Liver (tissue), 9 donors: Measurements from ENCODE around the gene REEP1. TPM values are rescaled to one million over a fixed set of nuclear protein-coding genes. Genes with fewer than 3 reads are reported as not detected.

Experiments used
- DNase-seq: peaks from one replicate; pipeline ENCODE4 v3.0.0-alpha.2; 2017; ENCODE audit warnings: low spot score
- H3K27ac ChIP-seq, 2 donors: one replicate each; pipeline ENCODE4 v1.7.0; 2013; ENCODE audit warnings: inconsistent platforms in 2 of 2, low read length in 2 of 2, control low read depth in 1 of 2, low read depth in 1 of 2, mild to moderate bottlenecking in 1 of 2
- H3K27me3 ChIP-seq, 4 donors: one replicate each; pipeline versions ENCODE4 v1.6.1 to v1.7.0; 2013; ENCODE audit warnings: low read length in 3 of 4, inconsistent platforms in 1 of 4, mild to moderate bottlenecking in 1 of 4, moderate library complexity in 1 of 4; ENCODE audit not compliant: control insufficient read depth in 4 of 4, insufficient read depth in 4 of 4
- H3K36me3 ChIP-seq, 4 donors: one replicate each; pipeline versions ENCODE4 v1.6.1 to v1.7.0; 2013; ENCODE audit warnings: low read length in 3 of 4, mild to moderate bottlenecking in 3 of 4, low read depth in 1 of 4, moderate library complexity in 1 of 4; ENCODE audit not compliant: control insufficient read depth in 4 of 4, insufficient read depth in 3 of 4
- H3K4me1 ChIP-seq, 4 donors: one replicate each; pipeline versions ENCODE4 v1.6.1 to v1.7.0; 2013; ENCODE audit warnings: low read length in 3 of 4, mild to moderate bottlenecking in 3 of 4, moderate library complexity in 1 of 4; ENCODE audit not compliant: control insufficient read depth in 4 of 4, insufficient read depth in 4 of 4
- H3K4me3 ChIP-seq, 3 donors: one replicate each; pipeline versions ENCODE4 v1.6.1 to v1.7.0; 2013; ENCODE audit warnings: low read length in 3 of 3, control low read depth in 1 of 3, low read depth in 1 of 3, mild to moderate bottlenecking in 1 of 3
- H3K9ac ChIP-seq, 2 donors: one replicate each; pipeline ENCODE4 v1.7.0; 2013; ENCODE audit warnings: low read length in 2 of 2, mild to moderate bottlenecking in 2 of 2, moderate library complexity in 2 of 2, control low read depth in 1 of 2, low read depth in 1 of 2
- H3K9me3 ChIP-seq, 4 donors: one replicate each; pipeline versions ENCODE4 v1.6.1 to v1.7.0; 2013; ENCODE audit warnings: low read length in 3 of 4; ENCODE audit not compliant: control insufficient read depth in 4 of 4
- ATF3 ChIP-seq: IDR thresholded peaks from 2 replicates; pipeline ENCODE4 v1.6.1; 2016; ENCODE audit warnings: antibody characterized with exemption
- EGR1 ChIP-seq, 2 donors: IDR thresholded peaks; 2 replicates each; pipeline ENCODE4 v1.6.1; 2016 to 2018; ENCODE audit warnings: antibody characterized with exemption in 2 of 2, low read depth in 2 of 2
- FOXA1 ChIP-seq: IDR thresholded peaks from 2 replicates; pipeline ENCODE4 v1.6.1; 2016; ENCODE audit warnings: antibody characterized with exemption
- FOXA2 ChIP-seq: IDR thresholded peaks from 2 replicates; pipeline ENCODE4 v1.6.1; 2016; ENCODE audit warnings: antibody characterized with exemption
- GABPA ChIP-seq, 2 donors: IDR thresholded peaks in 1 of 2; conservative IDR thresholded peaks in 1 of 2; 2 replicates each; pipeline ENCODE4 v1.6.1; 2016; ENCODE audit warnings: antibody characterized with exemption in 2 of 2, mild to moderate bottlenecking in 1 of 2, moderate library complexity in 1 of 2
- HNF4A ChIP-seq, 2 donors: conservative IDR thresholded peaks; 2 replicates each; pipeline ENCODE4 v1.6.1; 2016; ENCODE audit warnings: antibody characterized with exemption in 2 of 2, mild to moderate bottlenecking in 2 of 2
- HNF4G ChIP-seq: IDR thresholded peaks from 2 replicates; pipeline ENCODE4 v1.6.1; 2016; ENCODE audit warnings: antibody characterized with exemption
- JUND ChIP-seq, 2 donors: IDR thresholded peaks; 2 replicates each; pipeline ENCODE4 v1.6.1; 2016; ENCODE audit warnings: antibody characterized with exemption in 2 of 2
- MAX ChIP-seq: IDR thresholded peaks from 2 replicates; pipeline ENCODE4 v1.6.1; 2016; ENCODE audit warnings: antibody characterized with exemption
- RAD21 ChIP-seq, 2 donors: IDR thresholded peaks; 2 replicates each; pipeline ENCODE4 v1.6.1; 2016; ENCODE audit warnings: antibody characterized with exemption in 2 of 2, mild to moderate bottlenecking in 2 of 2
- REST ChIP-seq: IDR thresholded peaks from 2 replicates; pipeline ENCODE4 v1.6.1; 2016; ENCODE audit warnings: antibody characterized with exemption, mild to moderate bottlenecking
- RXRA ChIP-seq, 2 donors: IDR thresholded peaks; 2 replicates each; pipeline ENCODE4 v1.6.1; 2017 to 2018; ENCODE audit warnings: antibody characterized with exemption in 2 of 2, mild to moderate bottlenecking in 1 of 2
- TAF1 ChIP-seq: conservative IDR thresholded peaks from 2 replicates; pipeline ENCODE4 v1.6.1; 2016; ENCODE audit warnings: antibody characterized with exemption, mild to moderate bottlenecking
- YY1 ChIP-seq: IDR thresholded peaks from 2 replicates; pipeline ENCODE4 v1.6.1; 2016; ENCODE audit warnings: antibody characterized with exemption, mild to moderate bottlenecking
- ZBTB33 ChIP-seq: IDR thresholded peaks from 2 replicates; pipeline ENCODE4 v1.6.1; 2016; ENCODE audit warnings: antibody characterized with exemption
- WGBS: extraction: QIAGEN DNeasy Blood & Tissue Kit; methylation state at CpG from one replicate; pipeline ENCODE4 v1.1.7; 2013; 5-methylcytosine and 5-hydroxymethylcytosine counted together
- polyA plus RNA-seq, 2 donors: library from polyadenylated mRNA; stranded (reverse) in 1 of 2; unstranded in 1 of 2; fragments of 200-250 nt in 1 of 2; fragments of >200 nt in 1 of 2; fragmentation: Nextera tagmentation in 1 of 2; extraction: Ambion mirVana in 1 of 2; gene quantifications; one replicate each; pipeline versions ENCODE4 v1.2.1 to v1.2.3, GENCODE V29; 2013 to 2015
- total RNA-seq, 2 donors: library from RNA; depleted of rRNA; stranded (reverse); fragments of >200 nt; gene quantifications; one replicate each; pipeline ENCODE4 v1.2.3, GENCODE V29; 2014
- donor health status: healthy.
- donor health status: healthy.
- donor health status: healthy.
- donor health status: healthy.
- donor health status: healthy.

REEP1 gene
- total and polyA plus RNA-seq, 4 donors: 0.46 to 1.7 (median 0.89) TPM

GRCh38 chr2:86235196-86235980, 102.0 kb downstream of the REEP1 start:
- no peak for DNase-seq
- no peak for TF ChIP-seq RXRA (IDR thresholded peaks at IDR 0.05)
- no peak for TF ChIP-seq TAF1
- no peak for TF ChIP-seq HNF4A (conservative IDR thresholded peaks at IDR 0.05)
- no peak for TF ChIP-seq GABPA (IDR thresholded peaks at IDR 0.05 in 1 of 2, conservative IDR thresholded peaks at IDR 0.05 in 1 of 2)
- no peak for TF ChIP-seq MAX
- TF ChIP-seq HNF4G: no peak
- no peak for TF ChIP-seq FOXA1
- TF ChIP-seq ZBTB33: no peak
- TF ChIP-seq FOXA2: no peak
- TF ChIP-seq ATF3: no peak
- no peak for TF ChIP-seq YY1
- no peak for TF ChIP-seq RAD21 (IDR thresholded peaks at IDR 0.05)
- no peak for TF ChIP-seq REST
- TF ChIP-seq JUND (IDR thresholded peaks at IDR 0.05): no peak
- no peaks in the 10 kb centered on the region for H3K4me1 ChIP-seq
- H3K27me3 ChIP-seq: no peaks in the 10 kb centered on the region
- H3K36me3 ChIP-seq: no peaks in the 10 kb centered on the region
- no peaks in the 10 kb centered on the region for H3K9me3 ChIP-seq
- WGBS: 72% methylated on average over 12 of the region's 12 CpGs
- H3K4me3 ChIP-seq: no peak overlapping the region
- no peak overlapping the region for H3K27ac ChIP-seq
- no peak overlapping the region for H3K9ac ChIP-seq

- H3K4me1 ChIP-seq: no peaks in the 10 kb centered on the region
- TF ChIP-seq HNF4A (conservative IDR thresholded peaks at IDR 0.05) (no peak), FOXA1 (no peak), REST (no peak), ZBTB33 (no peak), EGR1 (IDR thresholded peaks at IDR 0.05; ENCODE audit: low read depth in 2 of 2) (no peak), TAF1 (no peak), RXRA (IDR thresholded peaks at IDR 0.05) (no peak)
- H3K9ac ChIP-seq: no peak overlapping the region
- no peak overlapping the region for H3K4me3 ChIP-seq
- H3K9me3 ChIP-seq: no peaks in the 10 kb centered on the region
- 70% methylated on average over 3 of the region's 3 CpGs for WGBS
- H3K36me3 ChIP-seq: no peaks in the 10 kb centered on the region
- H3K27me3 ChIP-seq: no peaks in the 10 kb centered on the region
- H3K27ac ChIP-seq: no peak overlapping the region
- DNase-seq: no peak
Observed at GRCh38 chr2:86234563-86235131, 102.8 kb downstream of the REEP1 start.
